Measurements from ENCODE around the gene GRB2. TPM values are rescaled to one million over a fixed set of nuclear protein-coding genes. Genes with fewer than 3 reads are reported as not detected.

Gene GRB2
- polyA plus RNA-seq, 2 of the 4 experiments (the other 2 are of a cell fraction), result 91.4 to 91.9 TPM

DNA sequence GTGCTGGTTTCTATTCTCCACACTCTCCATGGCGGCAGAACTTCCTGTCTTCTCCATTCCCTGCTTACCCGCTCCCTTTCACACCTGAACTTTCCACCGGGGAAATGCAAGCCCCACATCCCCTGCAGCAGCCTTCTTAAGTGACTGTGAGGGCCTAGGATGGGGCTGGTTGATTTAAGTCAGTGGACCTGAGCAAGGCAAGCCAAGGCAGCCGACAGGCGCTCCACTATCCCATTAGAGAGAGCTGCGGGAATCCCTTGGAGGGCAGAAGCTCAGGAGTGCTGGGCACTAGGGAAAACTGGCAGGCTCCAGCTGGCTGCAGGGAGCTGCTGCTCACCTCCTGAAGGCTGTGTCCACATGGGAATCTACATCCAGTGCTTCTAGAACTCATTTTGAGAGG, 80.1 kb downstream of the GRB2 start (continued):
- TF ChIP-seq, protein P1, sequence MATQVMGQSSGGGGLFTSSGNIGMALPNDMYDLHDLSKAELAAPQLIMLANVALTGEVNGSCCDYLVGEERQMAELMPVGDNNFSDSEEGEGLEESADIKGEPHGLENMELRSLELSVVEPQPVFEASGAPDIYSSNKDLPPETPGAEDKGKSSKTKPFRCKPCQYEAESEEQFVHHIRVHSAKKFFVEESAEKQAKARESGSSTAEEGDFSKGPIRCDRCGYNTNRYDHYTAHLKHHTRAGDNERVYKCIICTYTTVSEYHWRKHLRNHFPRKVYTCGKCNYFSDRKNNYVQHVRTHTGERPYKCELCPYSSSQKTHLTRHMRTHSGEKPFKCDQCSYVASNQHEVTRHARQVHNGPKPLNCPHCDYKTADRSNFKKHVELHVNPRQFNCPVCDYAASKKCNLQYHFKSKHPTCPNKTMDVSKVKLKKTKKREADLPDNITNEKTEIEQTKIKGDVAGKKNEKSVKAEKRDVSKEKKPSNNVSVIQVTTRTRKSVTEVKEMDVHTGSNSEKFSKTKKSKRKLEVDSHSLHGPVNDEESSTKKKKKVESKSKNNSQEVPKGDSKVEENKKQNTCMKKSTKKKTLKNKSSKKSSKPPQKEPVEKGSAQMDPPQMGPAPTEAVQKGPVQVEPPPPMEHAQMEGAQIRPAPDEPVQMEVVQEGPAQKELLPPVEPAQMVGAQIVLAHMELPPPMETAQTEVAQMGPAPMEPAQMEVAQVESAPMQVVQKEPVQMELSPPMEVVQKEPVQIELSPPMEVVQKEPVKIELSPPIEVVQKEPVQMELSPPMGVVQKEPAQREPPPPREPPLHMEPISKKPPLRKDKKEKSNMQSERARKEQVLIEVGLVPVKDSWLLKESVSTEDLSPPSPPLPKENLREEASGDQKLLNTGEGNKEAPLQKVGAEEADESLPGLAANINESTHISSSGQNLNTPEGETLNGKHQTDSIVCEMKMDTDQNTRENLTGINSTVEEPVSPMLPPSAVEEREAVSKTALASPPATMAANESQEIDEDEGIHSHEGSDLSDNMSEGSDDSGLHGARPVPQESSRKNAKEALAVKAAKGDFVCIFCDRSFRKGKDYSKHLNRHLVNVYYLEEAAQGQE (IDR thresholded peaks at IDR 0.05), result no peak
- TF ChIP-seq MAZ (IDR thresholded peaks at IDR 0.05; ENCODE audit: borderline replicate concordance, low read depth, low read length) (no peak), JUNB (IDR thresholded peaks at IDR 0.05) (no peak), CEBPB (IDR thresholded peaks at IDR 0.05) (no peak), JUN (IDR thresholded peaks at IDR 0.05) (no peak), MYC (IDR thresholded peaks at IDR 0.05; ENCODE audit: borderline replicate concordance, low read length) (no peak), NR3C1 (IDR thresholded peaks at IDR 0.05) (no peak), CBX2 (IDR thresholded peaks at IDR 0.05; ENCODE audit: borderline replicate concordance, low read depth) (no peak), CHD4 (IDR thresholded peaks at IDR 0.05; ENCODE audit: borderline replicate concordance) (no peak)
- TF ChIP-seq, protein P2, sequence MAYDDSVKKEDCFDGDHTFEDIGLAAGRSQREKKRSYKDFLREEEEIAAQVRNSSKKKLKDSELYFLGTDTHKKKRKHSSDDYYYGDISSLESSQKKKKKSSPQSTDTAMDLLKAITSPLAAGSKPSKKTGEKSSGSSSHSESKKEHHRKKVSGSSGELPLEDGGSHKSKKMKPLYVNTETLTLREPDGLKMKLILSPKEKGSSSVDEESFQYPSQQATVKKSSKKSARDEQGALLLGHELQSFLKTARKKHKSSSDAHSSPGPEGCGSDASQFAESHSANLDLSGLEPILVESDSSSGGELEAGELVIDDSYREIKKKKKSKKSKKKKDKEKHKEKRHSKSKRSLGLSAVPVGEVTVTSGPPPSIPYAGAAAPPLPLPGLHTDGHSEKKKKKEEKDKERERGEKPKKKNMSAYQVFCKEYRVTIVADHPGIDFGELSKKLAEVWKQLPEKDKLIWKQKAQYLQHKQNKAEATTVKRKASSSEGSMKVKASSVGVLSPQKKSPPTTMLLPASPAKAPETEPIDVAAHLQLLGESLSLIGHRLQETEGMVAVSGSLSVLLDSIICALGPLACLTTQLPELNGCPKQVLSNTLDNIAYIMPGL (CRISPR knock-in tag; IDR thresholded peaks at IDR 0.05; ENCODE audit: borderline replicate concordance), result no peak

DNA sequence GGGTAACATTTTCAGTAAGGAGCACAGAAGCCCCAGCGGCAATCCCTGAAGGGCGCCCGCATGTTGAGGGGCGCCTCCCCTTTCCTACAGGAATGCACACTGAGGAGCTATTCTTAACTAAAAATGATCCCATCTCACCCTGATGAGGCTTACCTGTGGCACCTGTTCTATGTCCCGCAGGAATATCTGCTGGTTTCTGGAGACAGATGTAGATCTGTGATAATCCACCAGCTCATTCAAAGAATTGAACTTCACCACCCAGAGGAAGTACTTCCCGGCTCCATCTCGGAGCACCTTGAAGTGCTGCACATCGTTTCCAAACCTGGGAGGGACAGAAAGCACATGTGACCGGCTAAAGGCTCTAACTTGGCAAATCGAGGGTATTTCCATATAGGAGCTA, 84.0 kb downstream of the GRB2 start:
- TF ChIP-seq POLR2AphosphoS2 (conservative IDR thresholded peaks at IDR 0.05; ENCODE audit: low read length), result no peak
- POLR2A ChIA-PET, result no interaction called here
- CTCF ChIA-PET, result interaction anchor here (0.5 to 17.1 kb wide), 25 partner anchors 9 to 301 kb away, joined by 3 to 272 read pairs (median 11); partner anchors contain the start of genes GRB2, MIF4GD, SLC25A19 and TSEN54
- Histone ChIP-seq H3K4me3 (no peak overlapping the region), H3K9me3 (no peaks in the 10 kb centered on the region), H3K27ac (no peak overlapping the region), H3K4me2 (no peak overlapping the region), H3K4me1 (no peaks in the 10 kb centered on the region)
- FAIRE-seq, result no peak
- ATAC-seq, result no peak
- 77% methylated on average over 10 of the region's 10 CpGs for WGBS (ENCODE audit: missing lambda C conversion rate)
- no peak for DNase-seq (ENCODE audit: low read depth in 1 of 2, low spot score in 1 of 2)

GRCh38 chr17:75319904-75320691, 85.4 kb downstream of the GRB2 start:
- Histone ChIP-seq H3K4me2 (no peak overlapping the region), H3K27ac (no peak overlapping the region), H3K4me1 (no peaks in the 10 kb centered on the region), H3K4me3 (no peak overlapping the region), H3K9me3 (no peaks in the 10 kb centered on the region)
- TF ChIP-seq NPAS2 (CRISPR knock-in tag; IDR thresholded peaks at IDR 0.05; ENCODE audit: borderline replicate concordance), result no peak
- no peak for TF ChIP-seq ZC3H11A (IDR thresholded peaks at IDR 0.05)
- no peak for TF ChIP-seq POLR2A (IDR thresholded peaks at IDR 0.05; ENCODE audit: low read length)
- TF ChIP-seq MAFK (IDR thresholded peaks at IDR 0.05; ENCODE audit: partially characterized antibody), result no peak
- no peak for TF ChIP-seq RARB (CRISPR knock-in tag; IDR thresholded peaks at IDR 0.05)
- TF ChIP-seq, protein P3, sequence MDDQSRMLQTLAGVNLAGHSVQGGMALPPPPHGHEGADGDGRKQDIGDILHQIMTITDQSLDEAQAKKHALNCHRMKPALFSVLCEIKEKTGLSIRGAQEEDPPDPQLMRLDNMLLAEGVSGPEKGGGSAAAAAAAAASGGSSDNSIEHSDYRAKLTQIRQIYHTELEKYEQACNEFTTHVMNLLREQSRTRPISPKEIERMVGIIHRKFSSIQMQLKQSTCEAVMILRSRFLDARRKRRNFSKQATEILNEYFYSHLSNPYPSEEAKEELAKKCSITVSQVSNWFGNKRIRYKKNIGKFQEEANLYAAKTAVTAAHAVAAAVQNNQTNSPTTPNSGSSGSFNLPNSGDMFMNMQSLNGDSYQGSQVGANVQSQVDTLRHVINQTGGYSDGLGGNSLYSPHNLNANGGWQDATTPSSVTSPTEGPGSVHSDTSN (IDR thresholded peaks at IDR 0.05), result no peak
- no peak for TF ChIP-seq MYC (IDR thresholded peaks at IDR 0.05; ENCODE audit: borderline replicate concordance, low read length)
- TF ChIP-seq BCL3 (IDR thresholded peaks at IDR 0.05), result no peak
- no peak for TF ChIP-seq TP53 (CRISPR knock-in tag; IDR thresholded peaks at IDR 0.05)
- TF ChIP-seq MAZ (IDR thresholded peaks at IDR 0.05; ENCODE audit: borderline replicate concordance, low read depth, low read length), result no peak
- TF ChIP-seq SMC3 (IDR thresholded peaks at IDR 0.05), result no peak
- no peak for TF ChIP-seq TFCP2L1 (CRISPR knock-in tag; IDR thresholded peaks at IDR 0.05)
- no peak for TF ChIP-seq BHLHE40 (IDR thresholded peaks at IDR 0.05; ENCODE audit: low read depth, low read length)
- no peak for TF ChIP-seq ESRRA (IDR thresholded peaks at IDR 0.05; ENCODE audit: borderline replicate concordance, low read length)
- TF ChIP-seq SREBF2 (IDR thresholded peaks at IDR 0.05), result no peak
- no peak for TF ChIP-seq JUNB (IDR thresholded peaks at IDR 0.05)
- FAIRE-seq (no peak), DNase-seq (ENCODE audit: low read depth in 1 of 2, low spot score in 1 of 2) (no peak), ATAC-seq (no peak)
- CTCF ChIA-PET, result interaction anchor here (0.5 to 17.1 kb wide), 12 partner anchors 10 to 250 kb away, joined by 3 to 272 read pairs (median 6); partner anchors contain the start of genes GRB2, MIF4GD, SLC25A19 and TSEN54
- 93% methylated on average over 20 of the region's 20 CpGs for WGBS (ENCODE audit: missing lambda C conversion rate)
- POLR2A ChIA-PET, result interaction anchor here (0.8 kb wide), 1 partner anchor 49 kb away, joined by 4 read pairs; the partner anchor contains the start of gene MIF4GD
